ENCODE results near the gene ZFAND2B. TPM values are rescaled to one million over a fixed set of nuclear protein-coding genes. Genes with fewer than 3 reads are reported as not detected.

ZFAND2B gene
- total RNA-seq, 1 experiment from 2014 or later = 19.5 TPM

- CTCF ChIA-PET = interaction anchor here (0.8 to 4.7 kb wide), 4 partner anchors 27 to 80 kb away, joined by 3 to 33 read pairs (median 5); partner anchors contain the start of genes ABCB6 and DNAJB2
- Mint-ChIP-seq H3K4me3 (peak overlapping the region; percentile 79; the same call in 1 of the 2 replicates), H3K27ac (no peak overlapping the region), H3K36me3 (peaks cover 19% of the 10 kb centered on the region; the same call in 1 of the 2 replicates), H3K27me3 (ENCODE audit: low read depth) (peaks cover 53% of the 10 kb centered on the region), H3K9me3 (no peaks in the 10 kb centered on the region), H3K4me1 (peaks cover 25% of the 10 kb centered on the region)
- POLR2A ChIA-PET = interaction anchor here (1.4 to 2.0 kb wide), 3 partner anchors 43 to 75 kb away, joined by 3 to 9 read pairs (median 7); partner anchors contain the start of genes CNPPD1 and ZFAND2B
- no peak for TF ChIP-seq RELA (CRISPR knock-in tag; IDR thresholded peaks at IDR 0.05; ENCODE audit: borderline replicate concordance)
- ATAC-seq (no peak), DNase-seq (ENCODE audit: low spot score) (no peak)
Measured at GRCh38 chr2:219251656-219252055, 45.1 kb downstream of the ZFAND2B start.

DNA sequence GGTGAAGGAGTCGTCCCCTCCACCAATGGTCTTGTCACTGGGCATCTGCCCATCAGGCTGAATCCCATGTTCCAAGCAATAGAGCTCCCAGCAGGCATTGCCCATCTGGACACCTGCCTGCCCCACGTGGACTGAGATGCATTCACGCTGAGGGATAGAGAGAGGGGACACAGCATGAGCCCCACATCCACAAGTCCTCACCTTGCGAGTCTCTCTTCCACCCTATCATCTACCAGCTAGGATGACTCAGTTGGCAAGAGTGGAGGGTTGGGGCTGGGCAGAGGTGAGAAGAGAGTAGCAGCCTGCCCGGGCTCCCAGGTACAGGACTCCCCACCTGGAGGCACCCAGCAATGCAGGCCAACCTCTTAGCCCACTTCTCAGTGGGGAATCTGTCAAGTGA, 45.5 kb downstream of the ZFAND2B start:
- H3K4me1 Mint-ChIP-seq = peaks cover 25% of the 10 kb centered on the region
- no peak for ATAC-seq
- ChIA-PET POLR2A (interaction anchor here (1.4 to 2.5 kb wide), 4 partner anchors 27 to 76 kb away, joined by 3 to 15 read pairs (median 8); partner anchors contain the start of genes CNPPD1, DNAJB2 and ZFAND2B), CTCF (interaction anchor here (0.8 to 4.7 kb wide), 5 partner anchors 25 to 81 kb away, joined by 3 to 33 read pairs (median 6); partner anchors contain the start of genes ABCB6 and DNAJB2)
- H3K36me3 Mint-ChIP-seq = peaks cover 19% of the 10 kb centered on the region; the same call in 1 of the 2 replicates
- no peak overlapping the region for H3K27ac Mint-ChIP-seq
- DNase-seq (ENCODE audit: low spot score) = no peak
- no peaks in the 10 kb centered on the region for H3K9me3 Mint-ChIP-seq
- TF ChIP-seq, protein P1, sequence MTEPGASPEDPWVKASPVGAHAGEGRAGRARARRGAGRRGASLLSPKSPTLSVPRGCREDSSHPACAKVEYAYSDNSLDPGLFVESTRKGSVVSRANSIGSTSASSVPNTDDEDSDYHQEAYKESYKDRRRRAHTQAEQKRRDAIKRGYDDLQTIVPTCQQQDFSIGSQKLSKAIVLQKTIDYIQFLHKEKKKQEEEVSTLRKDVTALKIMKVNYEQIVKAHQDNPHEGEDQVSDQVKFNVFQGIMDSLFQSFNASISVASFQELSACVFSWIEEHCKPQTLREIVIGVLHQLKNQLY (CRISPR knock-in tag; IDR thresholded peaks at IDR 0.05) = no peak
- TF ChIP-seq ATF6 (CRISPR knock-in tag; IDR thresholded peaks at IDR 0.05) (no peak), ZNF416 (CRISPR knock-in tag; IDR thresholded peaks at IDR 0.05) (no peak), OVOL2 (CRISPR knock-in tag; IDR thresholded peaks at IDR 0.05; ENCODE audit: borderline replicate concordance) (no peak), ZNF512 (CRISPR knock-in tag; IDR thresholded peaks at IDR 0.05; ENCODE audit: borderline replicate concordance) (no peak), ZNF232 (CRISPR knock-in tag; IDR thresholded peaks at IDR 0.05) (no peak), ZNF532 (CRISPR knock-in tag; IDR thresholded peaks at IDR 0.05; ENCODE audit: borderline replicate concordance) (no peak), RELA (CRISPR knock-in tag; IDR thresholded peaks at IDR 0.05; ENCODE audit: borderline replicate concordance) (no peak), FOXK1 (CRISPR knock-in tag; IDR thresholded peaks at IDR 0.05) (no peak), PRDM15 (CRISPR knock-in tag; IDR thresholded peaks at IDR 0.05) (no peak)
- TF ChIP-seq, protein P2, sequence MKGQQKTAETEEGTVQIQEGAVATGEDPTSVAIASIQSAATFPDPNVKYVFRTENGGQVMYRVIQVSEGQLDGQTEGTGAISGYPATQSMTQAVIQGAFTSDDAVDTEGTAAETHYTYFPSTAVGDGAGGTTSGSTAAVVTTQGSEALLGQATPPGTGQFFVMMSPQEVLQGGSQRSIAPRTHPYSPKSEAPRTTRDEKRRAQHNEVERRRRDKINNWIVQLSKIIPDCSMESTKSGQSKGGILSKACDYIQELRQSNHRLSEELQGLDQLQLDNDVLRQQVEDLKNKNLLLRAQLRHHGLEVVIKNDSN (CRISPR knock-in tag; IDR thresholded peaks at IDR 0.05) = no peak
- TF ChIP-seq, protein P3, sequence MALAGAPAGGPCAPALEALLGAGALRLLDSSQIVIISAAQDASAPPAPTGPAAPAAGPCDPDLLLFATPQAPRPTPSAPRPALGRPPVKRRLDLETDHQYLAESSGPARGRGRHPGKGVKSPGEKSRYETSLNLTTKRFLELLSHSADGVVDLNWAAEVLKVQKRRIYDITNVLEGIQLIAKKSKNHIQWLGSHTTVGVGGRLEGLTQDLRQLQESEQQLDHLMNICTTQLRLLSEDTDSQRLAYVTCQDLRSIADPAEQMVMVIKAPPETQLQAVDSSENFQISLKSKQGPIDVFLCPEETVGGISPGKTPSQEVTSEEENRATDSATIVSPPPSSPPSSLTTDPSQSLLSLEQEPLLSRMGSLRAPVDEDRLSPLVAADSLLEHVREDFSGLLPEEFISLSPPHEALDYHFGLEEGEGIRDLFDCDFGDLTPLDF (CRISPR knock-in tag; IDR thresholded peaks at IDR 0.05) = no peak
- peak overlapping the region; percentile 79 for H3K4me3 Mint-ChIP-seq
- H3K27me3 Mint-ChIP-seq (ENCODE audit: low read depth) = peaks cover 57% of the 10 kb centered on the region
